Measurements from ENCODE around the gene IQSEC1.

IQSEC1 gene

DNA sequence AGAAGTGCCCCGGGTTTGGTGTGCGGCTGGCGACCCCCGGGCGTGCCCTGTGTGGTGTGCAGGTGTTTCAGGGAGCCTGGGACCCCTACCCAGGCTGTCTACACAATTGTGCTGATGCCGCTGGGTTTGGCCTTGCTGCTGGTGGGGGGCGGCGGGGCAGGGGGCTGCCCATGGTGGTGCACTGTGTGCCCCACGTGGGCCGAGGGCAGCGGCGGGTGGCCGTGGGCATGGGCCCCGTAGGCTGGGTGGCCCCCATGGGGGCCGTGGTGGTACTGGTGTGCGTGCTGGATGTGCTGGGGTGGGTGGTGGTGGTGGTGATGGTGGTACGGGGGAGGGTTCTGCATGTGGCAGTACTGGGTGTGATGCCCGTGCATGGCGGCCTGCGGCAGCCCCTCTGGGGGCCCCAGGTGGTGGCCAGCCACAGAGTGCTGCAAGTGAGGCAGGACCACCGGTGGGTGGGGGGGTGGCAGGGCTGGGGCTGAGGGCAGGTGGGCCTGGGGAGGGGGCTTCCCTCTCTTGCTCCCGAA lies 172.3 kb downstream of the IQSEC1 start:
- TF ChIP-seq, protein P1, sequence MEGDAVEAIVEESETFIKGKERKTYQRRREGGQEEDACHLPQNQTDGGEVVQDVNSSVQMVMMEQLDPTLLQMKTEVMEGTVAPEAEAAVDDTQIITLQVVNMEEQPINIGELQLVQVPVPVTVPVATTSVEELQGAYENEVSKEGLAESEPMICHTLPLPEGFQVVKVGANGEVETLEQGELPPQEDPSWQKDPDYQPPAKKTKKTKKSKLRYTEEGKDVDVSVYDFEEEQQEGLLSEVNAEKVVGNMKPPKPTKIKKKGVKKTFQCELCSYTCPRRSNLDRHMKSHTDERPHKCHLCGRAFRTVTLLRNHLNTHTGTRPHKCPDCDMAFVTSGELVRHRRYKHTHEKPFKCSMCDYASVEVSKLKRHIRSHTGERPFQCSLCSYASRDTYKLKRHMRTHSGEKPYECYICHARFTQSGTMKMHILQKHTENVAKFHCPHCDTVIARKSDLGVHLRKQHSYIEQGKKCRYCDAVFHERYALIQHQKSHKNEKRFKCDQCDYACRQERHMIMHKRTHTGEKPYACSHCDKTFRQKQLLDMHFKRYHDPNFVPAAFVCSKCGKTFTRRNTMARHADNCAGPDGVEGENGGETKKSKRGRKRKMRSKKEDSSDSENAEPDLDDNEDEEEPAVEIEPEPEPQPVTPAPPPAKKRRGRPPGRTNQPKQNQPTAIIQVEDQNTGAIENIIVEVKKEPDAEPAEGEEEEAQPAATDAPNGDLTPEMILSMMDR (IDR thresholded peaks at IDR 0.05; ENCODE audit: low read depth, low read length), result no peak
- no peak for DNase-seq (ENCODE audit: low read depth in 2 of 2)
- no peak overlapping the region for H3K4me3 ChIP-seq (replicated peaks in 1 of 2; ENCODE audit: low read depth in 2 of 2, low read length in 2 of 2)

DNA sequence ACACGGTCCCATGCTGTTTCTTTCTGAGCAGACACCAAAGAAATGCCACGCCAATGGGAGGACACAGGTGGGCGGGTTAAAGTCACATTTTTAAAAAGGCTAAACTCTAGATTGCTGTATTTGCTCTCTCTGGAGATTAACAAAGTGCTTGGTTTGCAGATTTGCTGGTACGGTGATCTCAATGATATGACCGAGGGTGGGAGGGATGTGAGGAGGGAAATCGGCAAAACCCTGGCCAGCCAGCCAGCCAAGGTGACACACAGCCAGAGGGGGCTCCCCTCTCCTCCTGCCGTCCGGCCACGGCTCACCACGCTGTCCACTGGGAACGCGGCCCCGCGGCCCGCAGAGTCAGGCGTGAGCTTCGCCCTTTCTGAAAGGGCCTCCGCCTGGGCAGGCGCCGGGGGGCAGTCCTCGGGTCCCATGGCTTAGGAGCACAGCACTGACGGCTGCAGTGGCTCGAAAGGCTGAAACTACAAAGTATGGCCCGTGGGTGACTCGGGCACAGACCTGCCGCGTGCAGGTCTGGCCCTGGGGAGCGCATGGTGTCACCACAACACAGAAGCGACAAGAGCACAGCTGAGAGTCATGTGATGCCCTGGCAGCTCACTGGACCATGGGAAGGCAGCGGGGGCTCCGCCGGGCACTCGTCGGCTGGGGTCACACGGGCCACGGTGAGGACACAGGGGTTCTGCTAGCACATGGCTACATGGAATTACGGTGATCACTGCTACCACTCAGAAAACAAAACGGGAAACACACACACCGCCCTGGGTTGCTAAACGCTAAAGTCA lies 174.1 kb downstream of the IQSEC1 start:
- DNase-seq (ENCODE audit: low read depth in 2 of 2), result no peak
- no peak overlapping the region for H3K4me3 ChIP-seq (replicated peaks in 1 of 2; ENCODE audit: low read depth in 2 of 2, low read length in 2 of 2)
- TF ChIP-seq, protein P1 (IDR thresholded peaks at IDR 0.05; ENCODE audit: low read depth, low read length), result no peak

DNA sequence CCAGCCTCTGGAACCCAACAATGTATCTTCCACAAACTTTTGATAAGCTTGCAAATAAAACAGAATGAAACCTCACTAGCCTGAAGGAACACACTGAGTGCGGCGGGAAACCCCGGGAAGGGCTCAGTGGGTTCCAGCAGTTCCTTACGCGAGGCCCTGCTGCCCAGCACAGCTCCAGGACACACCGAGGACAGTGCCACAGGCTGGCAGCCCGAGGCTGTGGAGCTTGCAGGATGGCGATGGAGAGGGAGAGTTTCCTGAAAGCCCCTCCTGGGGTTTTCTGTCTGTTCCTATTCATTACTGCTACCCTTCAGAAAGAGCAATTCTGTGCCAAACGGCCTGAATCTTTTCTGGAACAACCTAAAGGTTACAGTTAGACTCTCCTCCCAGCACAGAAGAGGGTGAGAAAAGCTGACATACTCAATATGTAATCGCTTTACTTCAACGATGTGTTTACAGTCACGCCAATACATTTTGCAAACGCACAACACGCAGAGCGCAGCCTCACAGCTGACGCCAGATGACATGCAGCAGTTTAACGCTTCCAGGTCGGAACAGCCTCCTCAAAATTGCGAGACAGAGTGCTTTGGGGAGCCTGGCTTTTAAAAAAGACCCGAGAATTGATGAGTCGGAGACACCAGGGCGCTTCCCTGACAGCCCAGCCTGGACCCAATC lies 174.8 kb downstream of the IQSEC1 start:
- TF ChIP-seq, protein P1 (IDR thresholded peaks at IDR 0.05; ENCODE audit: low read depth, low read length), result no peak
- no peak for DNase-seq (ENCODE audit: low read depth in 2 of 2)
- no peak overlapping the region for H3K4me3 ChIP-seq (replicated peaks in 1 of 2; ENCODE audit: low read depth in 2 of 2, low read length in 2 of 2)

GRCh38 chr3:12897381-12898289 lies 175.6 kb downstream of the IQSEC1 start:
- H3K4me3 ChIP-seq (replicated peaks in 1 of 2; ENCODE audit: low read depth in 2 of 2, low read length in 2 of 2), result no peak overlapping the region
- DNase-seq (ENCODE audit: low read depth in 2 of 2), result peak in 1 of 2 donors; percentile 55
- TF ChIP-seq, protein P1 (IDR thresholded peaks at IDR 0.05; ENCODE audit: low read depth, low read length), result no peak

- TF ChIP-seq, protein P1 (IDR thresholded peaks at IDR 0.05; ENCODE audit: low read depth, low read length), result no peak
- no peak overlapping the region for H3K4me3 ChIP-seq (replicated peaks in 1 of 2; ENCODE audit: low read depth in 2 of 2, low read length in 2 of 2)
- DNase-seq (ENCODE audit: low read depth in 2 of 2), result peak in 1 of 2 donors; percentile 26
These were observed 176.9 kb downstream of the IQSEC1 start for GRCh38 chr3:12896063-12896985.

Measured in cardiac fibroblast (primary cell).